ENCODE measurements around the gene GEMIN2. TPM values are rescaled to one million over a fixed set of nuclear protein-coding genes. Genes with fewer than 3 reads are reported as not detected.
"Not testable (repeated sequence)": the region's sequence is repeated elsewhere in the genome, so short reads cannot be mapped to it uniquely, and the experiment has no call there.

The GEMIN2 gene, protein sequence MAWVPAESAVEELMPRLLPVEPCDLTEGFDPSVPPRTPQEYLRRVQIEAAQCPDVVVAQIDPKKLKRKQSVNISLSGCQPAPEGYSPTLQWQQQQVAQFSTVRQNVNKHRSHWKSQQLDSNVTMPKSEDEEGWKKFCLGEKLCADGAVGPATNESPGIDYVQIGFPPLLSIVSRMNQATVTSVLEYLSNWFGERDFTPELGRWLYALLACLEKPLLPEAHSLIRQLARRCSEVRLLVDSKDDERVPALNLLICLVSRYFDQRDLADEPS
- 33.9 TPM for total RNA-seq

- DNase-seq = peak; percentile 91
These were observed at the start of gene GEMIN2 for GRCh38 chr14:39114073-39114838. Gene GEMIN2 (plus strand): TSS chr14:39114323. CDS start chr14:39114339, 16 bp downstream.

GRCh38 chr14:39069169-39069805 lies 44.8 kb upstream of the GEMIN2 start:
- DNase-seq = not testable (repeated sequence)

DNA sequence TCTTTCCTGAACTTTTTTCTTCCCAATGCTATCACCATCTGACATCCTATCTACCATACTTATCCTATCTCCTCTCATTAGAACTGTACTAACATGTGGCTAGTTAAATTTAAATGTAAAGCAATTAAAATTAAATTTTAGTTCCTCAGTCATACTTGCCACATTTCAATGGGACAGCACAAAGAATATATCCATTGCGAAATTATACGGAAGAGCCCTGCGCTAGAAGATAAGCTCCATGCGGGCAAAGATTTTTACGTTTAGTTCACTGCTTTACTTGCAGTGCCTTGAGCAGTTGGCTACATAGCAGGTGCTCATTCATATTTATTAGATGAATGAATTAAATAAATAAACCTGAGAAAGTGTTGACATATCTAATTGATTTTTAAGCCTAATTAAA lies 44.2 kb upstream of the GEMIN2 start:
- no peak for DNase-seq

- DNase-seq = no peak
These were observed 43.0 kb upstream of the GEMIN2 start for GRCh38 chr14:39071096-39071495.

DNA sequence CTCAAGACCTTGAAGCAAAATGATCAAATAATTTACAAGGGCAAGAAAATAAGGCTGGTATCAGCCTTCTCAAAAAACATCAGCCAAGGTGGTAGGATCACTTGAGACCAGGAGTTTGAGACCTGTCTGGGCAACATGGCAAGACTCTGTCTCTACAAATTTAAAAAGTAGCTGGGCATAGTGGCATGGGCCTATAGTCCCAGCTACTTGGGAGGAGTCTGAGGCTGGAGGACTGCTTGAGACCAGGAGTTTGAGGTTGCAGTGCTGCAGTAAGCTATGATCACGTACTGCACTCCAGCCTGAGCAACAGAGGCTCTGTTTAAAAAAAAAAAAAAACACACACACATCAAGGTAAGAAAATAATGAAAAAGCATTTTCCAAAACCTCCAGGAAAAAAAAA lies 33.2 kb upstream of the GEMIN2 start:
- DNase-seq = no peak

DNA sequence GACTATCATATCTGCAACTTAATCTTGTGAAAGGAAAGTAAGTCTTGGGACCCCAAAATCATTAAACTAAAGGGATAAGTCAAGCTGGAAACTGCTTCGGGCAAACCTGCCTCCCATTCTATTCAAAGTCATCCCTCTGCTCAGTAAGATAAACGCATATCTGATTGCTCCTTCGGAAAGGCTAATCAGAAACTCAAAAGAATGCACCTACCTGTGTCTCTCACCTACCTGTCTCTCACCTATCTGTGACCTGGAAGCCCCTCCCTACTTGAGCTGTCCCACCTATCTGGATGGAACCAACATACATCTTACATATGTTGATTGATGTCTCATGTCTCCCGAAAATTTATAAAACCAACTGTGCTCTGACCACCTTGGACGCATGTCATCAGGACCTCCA lies 31.0 kb upstream of the GEMIN2 start:
- no peak for DNase-seq

DNA sequence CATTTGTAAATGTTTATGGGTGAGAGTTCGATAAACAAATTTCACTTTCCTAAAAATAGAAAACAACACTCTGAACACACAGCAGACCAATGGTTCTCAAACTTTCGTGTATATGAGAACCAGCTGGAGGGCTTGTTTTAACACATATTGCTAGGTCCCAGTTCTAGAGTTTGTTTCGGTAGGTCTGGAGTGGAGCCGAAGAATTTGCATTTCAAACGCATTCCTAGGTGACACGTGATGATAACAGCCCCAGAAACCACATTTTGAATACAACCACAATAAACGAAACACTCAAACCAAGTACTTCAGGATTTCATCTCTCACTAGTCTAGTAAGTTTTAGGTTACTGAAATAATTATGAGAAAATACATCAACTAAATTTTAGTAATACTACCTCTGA lies 28.2 kb upstream of the GEMIN2 start:
- no peak for DNase-seq

GRCh38 chr14:39087493-39087892 lies 26.6 kb upstream of the GEMIN2 start:
- DNase-seq = no peak

- no peak for DNase-seq
These were observed 23.5 kb upstream of the GEMIN2 start for GRCh38 chr14:39090548-39091111.

DNA sequence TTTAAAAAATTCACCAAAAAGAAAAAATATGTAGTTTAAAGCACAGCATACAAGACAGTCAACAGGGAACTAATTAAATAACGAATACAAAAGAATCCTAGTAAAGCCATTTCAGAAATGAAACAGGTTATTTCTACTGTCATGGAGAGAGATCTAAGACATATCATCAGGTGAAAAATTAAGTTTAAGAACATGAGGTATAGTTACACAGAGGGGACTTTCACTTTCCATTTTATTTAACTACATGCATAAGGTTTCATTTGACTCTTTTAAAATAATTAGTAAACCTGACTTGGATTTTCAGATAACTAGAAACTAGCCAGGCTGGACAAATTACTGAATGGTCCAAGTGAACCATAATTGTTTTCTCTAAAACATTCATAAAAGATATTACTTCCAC lies 22.4 kb upstream of the GEMIN2 start:
- no peak for DNase-seq

GRCh38 chr14:39094515-39094914 lies 19.6 kb upstream of the GEMIN2 start:
- no peak for DNase-seq

DNA sequence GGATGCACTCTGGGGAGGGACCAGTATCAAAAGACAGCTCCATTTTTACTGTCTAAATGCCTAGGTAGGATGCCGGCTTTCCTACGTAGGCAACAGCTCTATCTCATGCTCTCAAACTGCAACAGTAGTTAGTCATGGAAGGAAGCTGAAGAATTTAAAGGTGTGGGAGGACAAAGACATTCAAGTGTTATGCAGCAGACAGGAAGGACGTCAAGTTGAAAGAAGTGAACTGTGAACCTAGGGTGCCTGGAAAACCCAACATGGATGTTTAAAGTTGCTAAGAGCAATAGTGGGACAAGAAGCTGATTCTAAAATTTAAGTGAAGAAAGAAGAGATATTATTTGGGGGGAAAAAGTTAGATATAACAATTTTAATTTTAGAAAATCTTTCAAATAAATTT lies 17.0 kb upstream of the GEMIN2 start:
- no peak for DNase-seq

DNA sequence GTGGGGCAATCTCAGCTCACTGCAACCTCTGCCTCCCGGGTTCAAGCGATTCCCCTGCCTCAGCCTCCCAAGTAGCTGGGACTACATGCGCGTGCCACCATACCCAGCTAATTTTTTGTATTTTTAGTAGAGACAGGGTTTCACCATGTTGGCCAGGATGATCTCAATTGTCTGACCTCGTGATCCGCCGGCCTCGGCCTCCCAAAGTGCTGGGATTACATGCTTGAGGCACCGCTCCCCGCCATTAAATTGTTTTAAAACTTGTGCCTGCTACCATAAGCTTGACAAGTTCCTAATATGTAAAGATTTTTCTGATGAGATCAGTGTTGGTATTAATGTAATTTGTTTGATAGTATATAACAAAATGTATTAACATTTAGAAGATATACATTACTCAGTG lies 14.9 kb upstream of the GEMIN2 start:
- not testable (repeated sequence) for DNase-seq

GRCh38 chr14:39099748-39100147 lies 14.4 kb upstream of the GEMIN2 start:
- no peak for DNase-seq

GRCh38 chr14:39102265-39102968 lies 11.7 kb upstream of the GEMIN2 start:
- peak; percentile 31 for DNase-seq

GRCh38 chr14:39102969-39103957 lies 10.9 kb upstream of the GEMIN2 start, which contains the start of gene SEC23A:
Gene SEC23A (minus strand): TSS chr14:39103235. CDS start chr14:39096118, 7,117 bp downstream.
- peak; percentile 87 for DNase-seq

DNA sequence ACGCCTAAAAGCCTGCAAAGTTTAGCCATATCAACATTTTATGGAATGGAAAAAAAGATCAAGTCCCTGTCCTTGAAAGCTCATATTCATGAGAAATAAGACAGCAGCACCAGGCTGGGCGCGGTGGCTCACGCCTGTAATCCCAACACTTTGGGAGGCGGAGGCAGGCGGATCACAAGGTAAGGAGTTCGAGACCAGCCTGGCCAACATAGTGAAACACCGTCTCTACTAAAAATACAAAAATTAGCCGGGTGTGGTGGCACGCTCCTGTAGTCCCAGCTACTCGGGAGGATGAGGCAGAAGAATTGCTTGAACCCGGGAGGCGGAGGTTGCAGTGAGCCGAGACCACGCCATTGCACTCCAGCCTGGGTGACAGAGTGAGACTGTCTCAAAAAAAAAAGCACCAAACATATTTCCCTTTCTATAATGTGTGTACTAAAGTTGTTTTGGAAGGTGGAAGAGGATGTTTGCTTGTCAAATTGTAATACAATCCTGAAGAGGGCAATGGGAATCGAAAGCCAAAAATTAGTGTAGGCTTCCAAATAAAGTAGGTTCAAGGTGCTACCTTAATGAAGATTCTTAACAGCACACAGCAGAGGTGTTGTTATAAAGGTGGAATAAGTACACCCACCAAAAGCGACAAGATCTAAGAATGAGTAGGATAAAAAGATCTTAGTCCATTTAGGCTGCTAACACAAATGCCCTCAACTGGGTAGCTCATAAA lies 9.9 kb upstream of the GEMIN2 start:
- DNase-seq = not testable (repeated sequence)

- no peak for DNase-seq
These were observed 6.5 kb upstream of the GEMIN2 start for GRCh38 chr14:39107591-39107996.

DNA sequence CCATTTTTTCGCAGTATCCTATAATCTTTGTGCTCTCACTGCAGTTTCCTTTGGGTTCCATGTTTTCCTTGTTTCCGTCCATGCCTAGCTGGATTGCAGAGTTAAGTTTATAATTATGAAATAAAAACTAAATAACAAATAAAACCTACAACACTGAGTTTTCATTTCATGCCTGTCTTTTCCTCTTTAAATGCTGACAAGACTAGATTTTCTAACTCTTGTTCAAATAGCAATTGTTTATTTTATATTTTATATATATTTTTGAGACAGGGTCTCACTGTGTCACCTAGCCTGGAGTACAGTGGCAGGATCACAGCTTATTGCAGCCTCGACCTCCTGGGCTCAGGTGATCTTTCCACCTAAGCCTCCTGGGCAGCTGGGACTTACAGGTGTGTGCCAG lies 5.3 kb upstream of the GEMIN2 start:
- DNase-seq = no peak
